K562 (cell line): Measurements from ENCODE around the gene IL27RA.

Source experiments
- ATF1 ChIP-seq, 2 experiments: fragments of 450-650 bp in 1 of 2; IDR thresholded peaks; 2 replicates each; pipeline ENCODE4 v1.6.1; 2016; ENCODE audit warnings: missing compliant biosample characterization in 1 of 2, missing genetic modification characterization in 1 of 2
- CBX5 ChIP-seq: IDR thresholded peaks from 2 replicates; pipeline ENCODE4 v1.6.1; 2014; ENCODE audit warnings: low read depth, borderline replicate concordance
- EP300 ChIP-seq: IDR thresholded peaks from 2 replicates; pipeline ENCODE4 v1.6.1; 2012; ENCODE audit warnings: low read length, improper control_type of control experiment
- EZH2 ChIP-seq: IDR thresholded peaks from 2 replicates; pipeline ENCODE4 v1.6.1; 2012; ENCODE audit warnings: low read depth, mild to moderate bottlenecking, inconsistent platforms, low read length, borderline replicate concordance
- JUND ChIP-seq, 2 experiments: IDR thresholded peaks; 2 replicates in 1 of 2; 3 replicates in 1 of 2; pipeline ENCODE4 v1.6.1; 2011; ENCODE audit warnings: borderline replicate concordance in 2 of 2, low read depth in 2 of 2, low read length in 2 of 2, improper control_type of control experiment in 1 of 2, missing biosample characterization in 1 of 2, missing genetic modification characterization in 1 of 2, missing genetic modification reagents in 1 of 2
- MITF ChIP-seq: IDR thresholded peaks from 2 replicates; pipeline ENCODE4 v1.6.1; 2014; ENCODE audit warnings: antibody characterized with exemption
- MXI1 ChIP-seq: IDR thresholded peaks from 2 replicates; pipeline ENCODE4 v1.6.1; 2011; ENCODE audit warnings: low read depth, mild to moderate bottlenecking, improper control_type of control experiment, low read length
- POLR2AphosphoS5 ChIP-seq: IDR thresholded peaks from 2 replicates; pipeline ENCODE4 v1.6.1; 2011; ENCODE audit warnings: mild to moderate bottlenecking, low read depth, low read length, moderate library complexity; ENCODE audit not compliant: control insufficient read depth, insufficient read depth
- ZNF239 ChIP-seq: fragments of 250-450 bp; sonication (Bioruptor Pico); IDR thresholded peaks from 2 replicates; pipeline ENCODE4 v1.4.0; 2020; ENCODE audit warnings: mild to moderate bottlenecking
- ZNF318 ChIP-seq, 2 experiments: fragments of 450-650 bp; IDR thresholded peaks; 2 replicates each; pipeline ENCODE4 v1.6.1; 2016; ENCODE audit warnings: mild to moderate bottlenecking in 2 of 2, borderline replicate concordance in 1 of 2, low read depth in 1 of 2, moderate library complexity in 1 of 2
- ZNF324 ChIP-seq: fragments of 250-450 bp; sonication (Bioruptor Pico); IDR thresholded peaks from 2 replicates; pipeline ENCODE4 v1.4.0; 2020; ENCODE audit warnings: mild to moderate bottlenecking
- TF ChIP-seq, protein P1 (sequence below): fragments of 250-450 bp; sonication (Bioruptor Pico); IDR thresholded peaks from 2 replicates; pipeline ENCODE4 v1.4.0; 2020; ENCODE audit warnings: borderline replicate concordance

GRCh38 chr19:14081797-14082674 is 50.5 kb downstream of the IL27RA start:
- no peak for TF ChIP-seq MITF
- TF ChIP-seq CBX5: no peak
- TF ChIP-seq, protein P1, sequence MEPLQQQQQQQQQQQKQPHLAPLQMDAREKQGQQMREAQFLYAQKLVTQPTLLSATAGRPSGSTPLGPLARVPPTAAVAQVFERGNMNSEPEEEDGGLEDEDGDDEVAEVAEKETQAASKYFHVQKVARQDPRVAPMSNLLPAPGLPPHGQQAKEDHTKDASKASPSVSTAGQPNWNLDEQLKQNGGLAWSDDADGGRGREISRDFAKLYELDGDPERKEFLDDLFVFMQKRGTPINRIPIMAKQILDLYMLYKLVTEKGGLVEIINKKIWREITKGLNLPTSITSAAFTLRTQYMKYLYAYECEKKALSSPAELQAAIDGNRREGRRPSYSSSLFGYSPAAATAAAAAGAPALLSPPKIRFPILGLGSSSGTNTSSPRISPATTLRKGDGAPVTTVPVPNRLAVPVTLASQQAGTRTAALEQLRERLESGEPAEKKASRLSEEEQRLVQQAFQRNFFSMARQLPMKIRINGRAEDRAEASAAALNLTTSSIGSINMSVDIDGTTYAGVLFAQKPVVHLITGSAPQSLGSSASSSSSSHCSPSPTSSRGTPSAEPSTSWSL (CRISPR knock-in tag): no peak
- TF ChIP-seq EP300: no peak
- no peak for TF ChIP-seq POLR2AphosphoS5
- no peak for TF ChIP-seq EZH2
- no peak for TF ChIP-seq ZNF324
- TF ChIP-seq JUND (IDR thresholded peaks at IDR 0.05; ENCODE audit: borderline replicate concordance, low read depth, low read length): no peak
- no peak for TF ChIP-seq JUND (tag; IDR thresholded peaks at IDR 0.05; ENCODE audit: borderline replicate concordance, low read depth, low read length)
- no peak for TF ChIP-seq ZNF318 (IDR thresholded peaks at IDR 0.05; ENCODE audit: borderline replicate concordance in 1 of 2, low read depth in 1 of 2)
- no peak for TF ChIP-seq ZNF239 (CRISPR knock-in tag)
- no peak for TF ChIP-seq MXI1
- TF ChIP-seq ATF1 (CRISPR knock-in tag; IDR thresholded peaks at IDR 0.05): no peak
- no peak; the same call in 1 of the 2 replicates for TF ChIP-seq ATF1 (tag; IDR thresholded peaks at IDR 0.05)
